Measurements from ENCODE around the gene ALKBH3. TPM values are rescaled to one million over a fixed set of nuclear protein-coding genes. Genes with fewer than 3 reads are reported as not detected.

Gene ALKBH3
- total and polyA plus RNA-seq, 2 of the 13 experiments (the other 11 are each of a cell fraction or from before 2014, with no cell fraction given) = 17.8 to 36.1 TPM

DNA sequence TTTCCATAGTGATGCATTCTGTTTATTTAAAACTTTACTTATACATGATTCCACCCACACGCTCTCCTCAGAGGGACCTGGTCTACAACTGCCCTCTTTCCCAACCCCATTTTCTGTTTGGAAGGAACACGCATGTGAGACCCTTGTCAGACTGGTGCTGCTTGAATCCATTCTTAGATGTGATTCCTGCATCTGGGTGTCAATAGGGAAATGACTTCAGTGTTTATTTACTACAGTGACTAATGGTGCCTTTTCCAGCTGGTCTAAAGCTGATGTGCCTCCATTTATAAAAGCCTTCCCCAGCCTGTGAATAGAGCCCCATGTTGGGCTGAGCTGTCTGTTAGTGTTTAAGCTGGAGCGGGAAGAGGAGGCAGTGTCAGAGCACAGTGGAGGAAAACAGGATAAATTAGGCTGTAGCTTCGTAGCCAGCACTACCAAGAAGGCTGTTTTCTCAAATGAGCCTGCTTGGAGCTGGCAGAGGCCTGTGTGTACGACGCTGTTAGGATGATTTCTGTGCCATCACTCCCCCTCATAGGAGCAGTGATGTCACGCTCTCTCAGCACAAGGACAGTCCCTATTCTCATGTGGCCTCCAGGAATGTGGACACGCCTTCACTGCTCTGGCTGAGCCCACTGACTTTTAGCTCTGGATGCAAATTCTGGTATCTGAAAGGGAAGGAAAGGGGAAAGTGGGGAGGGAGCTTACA is 42.9 kb downstream of the ALKBH3 start:
- 85% methylated on average over 8 of the region's 8 CpGs for WGBS (ENCODE audit: low lambda C conversion rate)
- Histone ChIP-seq H3K4me3 (replicated peaks in 1 of 3; ENCODE audit: insufficient read depth in 1 of 3, low read depth in 2 of 3, low read length in 3 of 3) (no peak overlapping the region), H3K79me2 (ENCODE audit: insufficient read depth, low read length) (no peaks in the 10 kb centered on the region), H2AFZ (ENCODE audit: low read length) (no peak overlapping the region), H3K9me3 (ENCODE audit: low read length) (no peaks in the 10 kb centered on the region), H3K36me3 (replicated peaks in 1 of 2; ENCODE audit: control insufficient read depth in 1 of 2, insufficient read depth in 2 of 2, low read length in 2 of 2) (peaks cover 4 to 12% of the 10 kb centered on the region in 2 experiments; a peak in 4 of 5 replicates), H4K20me1 (ENCODE audit: insufficient read depth, low read length) (no peaks in the 10 kb centered on the region), H3K4me1 (ENCODE audit: insufficient read depth, low read length) (peaks cover 17% of the 10 kb centered on the region), H3K27ac (ENCODE audit: extremely low read length, insufficient read depth, low read length) (no peak overlapping the region), H3K27me3 (ENCODE audit: control insufficient read depth in 1 of 2, insufficient read depth in 2 of 2, low read length in 2 of 2) (no peaks in the 10 kb centered on the region), H3K4me2 (ENCODE audit: low read depth, low read length) (no peak overlapping the region), H3K9ac (ENCODE audit: insufficient read depth, low read depth, low read length) (no peak overlapping the region)
- POLR2A ChIA-PET = no interaction called here
- CTCF ChIA-PET (ENCODE audit: low intra/inter-chr PET ratio, low total read pairs) = no interaction called here
- no peak for FAIRE-seq
- no TSS peak for BruUV-seq (replicated peaks)
- no peak for ATAC-seq
- intact Hi-C loops (cut with micrococcal nuclease; ENCODE audit: unreplicated experiment) (no loop called here), in situ Hi-C loops (cut with HindIII; ENCODE audit: extremely low pct_ligation_motif_present, low pct_unique_long_range_greater_than_20kb) (no loop called here)
- no peak for DNase-seq (ENCODE audit: low spot score)
- TF ChIP-seq ZNF782 (CRISPR knock-in tag; IDR thresholded peaks at IDR 0.05; ENCODE audit: borderline replicate concordance) (no peak), ZNF691 (CRISPR knock-in tag; IDR thresholded peaks at IDR 0.05; ENCODE audit: borderline replicate concordance, low read depth) (no peak), PPARG (CRISPR knock-in tag; conservative IDR thresholded peaks at IDR 0.05) (no peak), NONO (IDR thresholded peaks at IDR 0.05) (no peak), NONO (CRISPR knock-in tag; conservative IDR thresholded peaks at IDR 0.05) (no peak), TP53 (CRISPR knock-in tag; conservative IDR thresholded peaks at IDR 0.05) (no peak), ZFP41 (CRISPR knock-in tag; IDR thresholded peaks at IDR 0.05; ENCODE audit: borderline replicate concordance) (no peak), HOXA7 (CRISPR knock-in tag; IDR thresholded peaks at IDR 0.05) (no peak), HNF1A (IDR thresholded peaks at IDR 0.05; ENCODE audit: low read depth) (no peak), HNF1A (CRISPR knock-in tag; IDR thresholded peaks at IDR 0.05; ENCODE audit: borderline replicate concordance) (no peak), PHF21A (CRISPR knock-in tag; IDR thresholded peaks at IDR 0.05) (no peak), DDIT3 (CRISPR knock-in tag; IDR thresholded peaks at IDR 0.05) (no peak), HDAC1 (CRISPR knock-in tag; IDR thresholded peaks at IDR 0.05) (no peak), ZNF317 (CRISPR knock-in tag; IDR thresholded peaks at IDR 0.05) (no peak), HMG20A (CRISPR knock-in tag; IDR thresholded peaks at IDR 0.05; ENCODE audit: borderline replicate concordance) (no peak), SMAD9 (CRISPR knock-in tag; IDR thresholded peaks at IDR 0.05) (no peak), RBM22 (optimal IDR thresholded peaks at IDR 0.05; ENCODE audit: low read length) (no peak), ZNF547 (CRISPR knock-in tag; IDR thresholded peaks at IDR 0.05) (no peak), ZBTB1 (CRISPR knock-in tag; IDR thresholded peaks at IDR 0.05; ENCODE audit: borderline replicate concordance) (no peak)
